Femur (tissue), 1 donor: ENCODE results near the gene TPST2.

Source experiments
- DNase-seq: peaks from one replicate; pipeline ENCODE4 v3.0.0-alpha.2; 2017

Gene TPST2

DNA sequence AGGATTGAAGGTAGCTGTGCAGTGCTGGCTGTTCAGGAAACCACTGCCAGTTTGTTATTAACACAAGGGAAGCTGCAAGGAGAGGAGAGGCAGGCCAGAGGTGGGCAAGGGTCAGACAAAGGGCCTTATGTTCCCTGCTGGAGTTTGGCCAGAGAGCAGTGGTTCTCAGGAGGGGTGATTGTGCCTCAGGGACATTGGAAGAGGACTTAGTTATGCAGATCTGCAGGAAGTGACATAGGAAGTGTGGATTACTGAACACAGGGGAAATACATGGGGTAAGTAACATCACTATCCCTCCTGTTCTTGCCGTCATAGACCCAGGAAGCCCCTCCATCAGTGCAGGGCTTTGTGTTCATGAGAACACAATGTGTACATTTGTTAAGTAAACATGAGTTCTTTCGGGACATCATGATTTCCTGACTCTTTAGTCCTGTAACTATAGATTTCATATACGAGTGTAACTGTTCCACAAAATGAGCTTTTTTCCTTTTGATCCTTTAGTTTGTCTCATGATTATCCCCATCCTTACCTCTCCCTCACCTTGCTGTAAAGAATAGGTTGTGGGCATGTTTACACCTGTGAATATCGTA is 100.4 kb downstream of the TPST2 start:
- DNase-seq, result no peak

- no peak for DNase-seq
These were observed 101.9 kb downstream of the TPST2 start for GRCh38 chr22:26487996-26488395.

DNA sequence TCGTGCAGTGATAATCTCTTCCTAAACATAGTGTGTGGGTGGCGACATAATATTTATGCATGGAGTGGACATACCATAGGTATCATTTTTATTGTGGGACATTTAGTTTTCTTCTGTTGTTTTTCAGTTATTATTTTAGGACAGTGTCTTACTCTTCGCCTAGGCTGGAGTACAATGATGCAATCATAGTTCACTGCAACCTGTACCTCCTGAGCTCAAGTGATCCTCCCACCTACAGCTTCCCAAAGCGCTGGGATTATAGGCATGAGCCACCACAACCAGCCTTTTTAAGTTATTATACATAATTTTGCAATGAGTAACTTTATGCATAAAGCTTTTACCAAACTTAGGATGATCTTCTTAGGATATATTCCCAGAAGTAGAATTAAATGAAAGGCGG is 103.5 kb downstream of the TPST2 start:
- no peak for DNase-seq

DNA sequence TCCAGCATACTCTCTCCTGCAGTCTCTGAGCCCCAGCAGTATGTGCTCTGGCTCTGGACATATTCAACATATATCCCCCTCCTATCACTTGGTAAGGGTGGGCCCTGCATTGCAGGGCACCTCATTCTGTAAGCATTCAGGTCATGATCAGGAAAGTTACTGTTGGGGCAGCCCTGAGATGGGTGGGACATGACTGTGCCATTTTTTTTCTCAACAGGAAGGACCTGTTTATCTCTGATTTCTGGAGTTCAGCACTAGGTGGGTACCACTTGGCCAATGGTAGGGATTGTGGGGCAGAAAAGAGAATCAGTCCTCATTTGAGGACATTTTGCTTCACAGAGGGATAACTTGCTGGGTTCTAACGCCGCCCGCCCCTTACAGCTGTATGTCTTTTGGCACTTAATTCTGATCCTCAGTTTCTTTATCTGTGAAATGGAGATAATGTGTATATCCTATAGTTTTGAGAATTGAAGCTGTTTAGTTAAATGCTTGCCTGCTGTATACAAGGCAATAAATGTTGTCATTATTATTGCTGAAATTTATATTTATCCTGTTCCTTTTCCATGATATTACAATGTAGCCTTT is 104.0 kb downstream of the TPST2 start:
- no peak for DNase-seq

DNA sequence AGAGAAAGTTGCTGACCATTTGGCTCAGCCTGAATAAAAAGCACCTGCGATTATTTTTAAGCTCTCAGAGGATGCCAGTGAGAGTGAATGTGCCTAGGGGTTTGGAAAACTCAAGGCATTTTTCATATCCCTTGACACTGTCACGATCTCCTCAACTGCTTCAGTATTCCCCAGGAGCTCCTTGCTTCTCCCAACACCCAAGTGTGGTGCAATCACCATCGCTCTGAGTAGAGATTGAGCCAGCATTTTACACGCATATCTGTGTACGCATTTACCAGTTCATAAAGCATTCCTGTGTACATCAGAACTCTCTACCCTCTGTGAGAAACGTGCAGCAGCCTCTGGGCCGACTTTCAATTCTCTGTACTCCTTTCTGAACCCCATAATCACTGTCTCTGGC is 104.9 kb downstream of the TPST2 start:
- no peak for DNase-seq

- no peak for DNase-seq
These were observed 105.6 kb downstream of the TPST2 start for GRCh38 chr22:26484360-26484706.

DNA sequence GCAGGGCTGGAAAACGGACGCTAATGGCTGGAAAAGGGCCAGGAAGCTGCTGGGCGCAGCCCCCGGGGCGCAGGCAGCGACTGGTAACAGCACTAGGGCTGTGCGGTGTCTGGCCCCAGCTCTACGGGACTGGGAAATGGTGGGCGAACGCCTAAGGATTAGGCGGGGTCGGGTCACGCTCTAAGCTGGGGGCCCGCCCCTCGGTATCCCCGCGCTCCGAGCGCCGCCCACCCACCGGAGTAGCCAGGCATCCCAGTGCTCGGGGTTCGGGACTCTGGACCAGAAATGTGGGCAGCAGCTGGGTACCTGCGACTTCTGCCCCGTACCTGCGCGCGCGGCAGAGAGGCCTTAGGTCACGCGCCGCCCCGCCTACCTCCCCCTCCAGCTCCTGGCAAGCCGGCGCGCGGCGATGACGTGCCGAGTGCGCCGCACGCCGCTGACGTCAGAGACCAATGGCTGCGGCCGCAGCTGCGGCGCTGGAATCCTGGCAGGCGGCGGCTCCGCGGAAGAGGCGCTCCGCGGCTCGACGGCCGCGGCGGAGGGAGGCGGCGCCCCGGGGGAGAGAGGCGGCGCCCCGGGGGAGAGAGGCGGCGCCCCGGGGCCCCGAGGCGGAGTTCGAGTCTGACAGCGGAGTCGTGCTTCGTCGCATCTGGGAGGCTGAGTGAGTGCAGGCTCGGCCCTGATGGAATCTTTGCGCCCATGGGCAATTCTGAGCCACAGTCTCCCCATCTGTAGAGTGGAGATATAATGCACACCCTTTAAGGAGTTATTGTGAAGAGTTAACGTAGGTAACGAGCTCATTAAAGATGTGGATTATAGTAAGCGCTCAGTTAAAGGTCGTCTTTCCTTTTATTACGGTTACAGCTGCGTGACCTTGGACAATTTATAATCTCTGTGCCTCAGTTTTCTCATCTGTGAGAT is 106.2 kb downstream of the TPST2 start, which contains the start of the genes HPS4 and SRRD:
Gene HPS4 (minus strand): TSS at position 345 of the 921 bp plus-strand sequence. CDS start 2,021 bp downstream, outside the sequence.
Gene SRRD (plus strand): TSS at position 439 of the 921 bp plus-strand sequence. CDS start 14 bp downstream, at position 453.
- peak; percentile 94 for DNase-seq

GRCh38 chr22:26483043-26483438 is 106.9 kb downstream of the TPST2 start:
- DNase-seq, result no peak

DNA sequence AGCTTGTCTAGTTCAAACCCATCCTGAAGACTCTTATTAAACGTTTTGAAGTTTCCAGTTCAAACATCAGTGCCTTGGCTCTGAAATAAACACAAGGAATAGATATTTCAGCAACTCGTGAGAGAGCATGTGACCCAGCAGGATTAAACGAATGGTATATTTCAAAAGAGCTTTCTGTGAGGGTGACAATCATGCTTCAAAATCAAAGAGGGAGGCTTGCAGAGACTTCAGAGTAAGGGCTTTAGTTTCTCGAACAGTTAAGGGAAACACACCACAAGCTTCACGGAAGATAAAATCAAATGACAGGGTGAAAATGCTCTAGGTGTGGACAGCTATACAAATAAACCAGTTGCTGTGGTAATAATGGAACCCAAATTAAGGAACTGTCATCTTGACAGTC is 107.8 kb downstream of the TPST2 start:
- DNase-seq, result no peak

GRCh38 chr22:26481694-26482093 is 108.2 kb downstream of the TPST2 start:
- DNase-seq, result no peak

GRCh38 chr22:26481112-26481693 is 108.7 kb downstream of the TPST2 start:
- DNase-seq, result no peak

GRCh38 chr22:26480611-26480932 is 109.4 kb downstream of the TPST2 start:
- DNase-seq, result no peak

- no peak for DNase-seq
These were observed 109.9 kb downstream of the TPST2 start for GRCh38 chr22:26479792-26480610.

DNA sequence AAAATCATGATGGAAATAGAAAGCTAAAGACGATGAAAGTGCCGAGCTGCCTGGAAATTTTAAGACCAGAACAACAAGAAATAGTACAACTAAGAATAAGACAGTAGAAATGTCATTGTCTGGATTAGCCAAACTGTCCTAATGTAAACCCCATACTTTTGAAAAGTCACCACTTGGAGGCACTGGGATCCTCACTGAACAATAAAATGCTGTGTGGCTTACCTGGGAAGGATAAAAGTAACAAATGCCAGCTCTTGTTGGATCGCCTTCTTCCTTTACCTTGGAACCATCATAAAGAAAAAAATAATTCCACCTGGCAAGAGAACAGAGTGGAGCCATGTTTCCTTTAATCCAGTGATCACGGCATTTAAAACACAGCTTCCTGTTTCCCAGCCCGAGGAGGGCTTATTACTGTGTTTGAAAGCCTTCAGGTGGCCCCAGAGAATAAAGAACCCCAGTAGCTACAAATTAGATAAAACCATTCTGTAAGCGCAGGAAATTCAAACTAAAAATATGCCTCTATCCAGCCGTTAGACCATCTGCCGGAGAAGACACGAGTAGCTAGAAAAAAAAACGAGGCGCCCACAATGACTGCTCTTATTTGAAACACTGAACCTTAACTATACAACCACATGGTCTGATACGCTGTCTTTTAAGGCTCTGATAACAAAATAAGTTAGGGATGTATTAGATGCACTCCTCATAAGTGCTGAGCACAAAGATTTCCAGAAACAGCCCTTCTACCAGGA is 110.7 kb downstream of the TPST2 start:
- no peak for DNase-seq

DNA sequence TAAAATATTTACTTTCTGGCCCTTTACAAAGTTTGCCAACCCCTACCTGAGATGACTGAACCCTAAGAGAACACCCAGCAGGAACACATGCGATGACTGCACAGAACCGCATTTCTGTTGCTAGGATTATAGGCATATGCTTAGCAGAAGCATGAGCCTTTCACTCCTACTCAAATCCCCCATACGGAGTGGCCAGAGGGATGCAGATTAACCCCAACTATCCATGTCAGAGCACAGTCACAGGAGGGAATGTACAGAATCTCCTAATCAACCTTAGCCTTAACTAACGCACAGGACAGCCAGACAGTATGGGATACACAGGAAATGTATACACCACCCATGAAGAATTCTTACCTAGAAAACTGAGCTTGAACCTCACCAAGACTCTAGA is 112.6 kb downstream of the TPST2 start:
- DNase-seq, result no peak

DNA sequence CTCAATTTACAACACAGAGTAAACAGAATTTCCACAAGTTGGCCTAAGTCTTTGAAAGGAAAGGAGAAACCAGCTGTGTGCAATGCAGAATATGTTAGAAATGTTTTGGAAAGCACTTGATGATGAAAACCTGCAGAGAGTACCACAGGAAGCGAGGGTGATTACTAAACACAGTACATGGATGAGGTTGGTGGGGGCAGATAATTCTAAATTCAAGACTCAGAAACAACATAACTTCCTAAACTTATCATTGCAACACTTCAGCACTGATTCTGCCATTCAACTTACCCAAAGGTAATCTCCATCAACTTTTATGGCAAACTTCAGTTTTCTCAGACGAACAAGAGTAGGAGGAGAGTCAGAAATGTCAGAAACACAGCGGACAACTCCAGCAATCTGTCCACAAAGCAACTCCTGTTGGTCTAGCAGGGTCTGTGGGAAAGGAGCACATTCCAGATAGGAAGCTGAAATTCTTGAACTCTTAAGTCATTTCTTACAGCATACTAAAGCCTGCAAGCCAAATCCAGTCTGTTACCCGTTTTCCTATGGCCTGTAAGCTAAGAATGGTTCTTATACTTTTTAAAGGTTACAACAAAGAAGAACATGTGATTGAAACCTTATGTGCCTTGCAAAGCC is 113.1 kb downstream of the TPST2 start:
- no peak for DNase-seq

GRCh38 chr22:26474682-26475081 is 115.2 kb downstream of the TPST2 start:
- DNase-seq, result no peak
